Measurements from ENCODE around the gene SLC22A7. TPM values are rescaled to one million over a fixed set of nuclear protein-coding genes. Genes with fewer than 3 reads are reported as not detected.

Gene SLC22A7
- total RNA-seq, 3 donors from 2014 or later (not counting 1 experiment from before 2014, with no cell fraction given), result not detected

Other genes with a start within 250 kb of the SLC22A7 start
- 10 to 100 TPM in 1 of 3 donors, 1 to 10 TPM in 2; 9.6 to 10.1 (median 9.9) TPM for gene CUL7, start 244.4 kb upstream of the SLC22A7 start, total RNA-seq
- 10 to 100 TPM; 33.4 to 38.4 (median 33.9) TPM for gene MRPL2, start 238.8 kb upstream of the SLC22A7 start, total RNA-seq
- gene KLC4, start 238.6 kb upstream of the SLC22A7 start, total RNA-seq, result 10 to 100 TPM; 35.9 to 39.4 (median 37.4) TPM
- gene PTK7, start 221.9 kb upstream of the SLC22A7 start, total RNA-seq, result 1 to 10 TPM; 1.7 to 5.6 (median 2.8) TPM
- 10 to 100 TPM; 31.6 to 33.0 (median 32.0) TPM for gene SRF, start 127.0 kb upstream of the SLC22A7 start, total RNA-seq
- 10 to 100 TPM; 73.1 to 85.7 (median 73.9) TPM for gene CUL9, start 116.1 kb upstream of the SLC22A7 start, total RNA-seq
- gene DNPH1, start 68.8 kb upstream of the SLC22A7 start, total RNA-seq, result 10 to 100 TPM in 1 of 3 donors, 1 to 10 TPM in 2; 6.1 to 10.2 (median 8.0) TPM
- gene TTBK1, start 54.8 kb upstream of the SLC22A7 start, total RNA-seq, result under 1 TPM in 1 of 3 donors, not detected in 2; 0.07 TPM
- 1 to 10 TPM; 3.6 to 5.3 (median 4.3) TPM for gene CRIP3, start 10.6 kb downstream of the SLC22A7 start, total RNA-seq
- gene ZNF318, start 71.4 kb downstream of the SLC22A7 start, total RNA-seq, result 10 to 100 TPM; 34.6 to 45.9 (median 43.0) TPM
- 10 to 100 TPM; 74.6 to 90.5 (median 81.9) TPM for gene ABCC10, start 129.3 kb downstream of the SLC22A7 start, total RNA-seq
- gene DLK2, start 157.3 kb downstream of the SLC22A7 start, total RNA-seq, result not detected
- gene TJAP1, start 179.3 kb downstream of the SLC22A7 start, total RNA-seq, result 10 to 100 TPM; 26.7 to 33.8 (median 29.9) TPM
- under 1 TPM; 0.24 to 0.68 (median 0.45) TPM for gene LRRC73, start 212.1 kb downstream of the SLC22A7 start, total RNA-seq
- 10 to 100 TPM; 59.3 to 78.4 (median 70.0) TPM for gene YIPF3, start 218.7 kb downstream of the SLC22A7 start, total RNA-seq
- gene POLR1C, start 218.8 kb downstream of the SLC22A7 start, total RNA-seq, result 10 to 100 TPM; 22.3 to 29.3 (median 25.8) TPM

All from natural killer cell (primary cell).